Loucy (cell line): ENCODE results near the gene TNRC6C.

Source experiments
- H2AFZ ChIP-seq: fragments of 200-600 bp; sonication (generic); 2 replicates; pipeline ENCODE4 v1.6.0; 2016; ENCODE audit warnings: antibody characterized with exemption, mild to moderate bottlenecking, low read length, moderate library complexity
- H3F3A ChIP-seq: fragments of 200-600 bp; 2 replicates; pipeline ENCODE4 v1.6.0; 2016; ENCODE audit warnings: antibody characterized with exemption, low read depth, mild to moderate bottlenecking
- H3K27me3 ChIP-seq: fragments of 200-600 bp; sonication (generic); 2 replicates; pipeline ENCODE4 v1.6.1; 2014; ENCODE audit warnings: low read length, mild to moderate bottlenecking; ENCODE audit not compliant: insufficient read depth, poor library complexity, severe bottlenecking
- H3K36me3 ChIP-seq: fragments of 200-600 bp; sonication (generic); 2 replicates; pipeline ENCODE4 v1.6.1; 2016; ENCODE audit warnings: low read length; ENCODE audit not compliant: insufficient read depth
- H3K4me1 ChIP-seq: fragments of 200-600 bp; sonication (generic); 2 replicates; pipeline ENCODE4 v1.5.1; 2014; ENCODE audit warnings: low read length, mild to moderate bottlenecking; ENCODE audit not compliant: insufficient read depth, poor library complexity, severe bottlenecking
- H3K4me2 ChIP-seq: fragments of 200-600 bp; sonication (generic); 2 replicates; pipeline ENCODE4 v1.6.0; 2014; ENCODE audit warnings: antibody characterized with exemption, low read length, low read depth, mild to moderate bottlenecking; ENCODE audit not compliant: poor library complexity, severe bottlenecking
- H3K4me3 ChIP-seq: fragments of 200-600 bp; sonication (generic); 2 replicates; pipeline ENCODE4 v1.5.1; 2014; ENCODE audit warnings: low read length, mild to moderate bottlenecking, mixed read lengths; ENCODE audit not compliant: poor library complexity, severe bottlenecking
- H3K79me2 ChIP-seq: fragments of 200-600 bp; sonication (generic); 2 replicates; pipeline ENCODE4 v1.6.1; 2014; ENCODE audit warnings: low read length; ENCODE audit not compliant: insufficient read depth
- H3K9ac ChIP-seq: fragments of 200-600 bp; sonication (generic); 2 replicates; pipeline ENCODE4 v1.6.0; 2014; ENCODE audit warnings: mild to moderate bottlenecking, low read depth, low read length, moderate library complexity; ENCODE audit not compliant: poor library complexity, severe bottlenecking
- H3K9me2 ChIP-seq: fragments of 200-600 bp; sonication (generic); replicated peaks from 2 replicates; pipeline ENCODE4 v1.6.1; 2016; ENCODE audit warnings: low read depth, low read length, mixed read lengths
- H3K9me3 ChIP-seq: fragments of 200-600 bp; sonication (generic); 2 replicates; pipeline ENCODE4 v1.6.1; 2014; ENCODE audit warnings: mild to moderate bottlenecking, antibody characterized with exemption, low read length, low read depth; ENCODE audit not compliant: insufficient read depth
- H4K20me1 ChIP-seq: fragments of 200-600 bp; sonication (generic); 2 replicates; pipeline ENCODE4 v1.6.0; 2014; ENCODE audit warnings: antibody characterized with exemption, low read length, mild to moderate bottlenecking; ENCODE audit not compliant: insufficient read depth, poor library complexity, severe bottlenecking
- EZH2phosphoT487 ChIP-seq: fragments of 200-600 bp; IDR thresholded peaks from 2 replicates; pipeline ENCODE4 v1.6.1; 2018; ENCODE audit warnings: antibody characterized with exemption, mild to moderate bottlenecking, moderate library complexity, borderline replicate concordance
- TF ChIP-seq, protein P1 (sequence below): fragments of 200-600 bp; sonication (generic); conservative IDR thresholded peaks from 2 replicates; pipeline ENCODE4 v1.5.1; 2014; ENCODE audit warnings: mild to moderate bottlenecking, antibody characterized with exemption, low read length

TNRC6C gene

GRCh38 chr17:78146471-78146869, 188.0 kb downstream of the TNRC6C start:
- H3K9ac ChIP-seq = no peak overlapping the region
- no peak for TF ChIP-seq EZH2phosphoT487
- TF ChIP-seq, protein P1, sequence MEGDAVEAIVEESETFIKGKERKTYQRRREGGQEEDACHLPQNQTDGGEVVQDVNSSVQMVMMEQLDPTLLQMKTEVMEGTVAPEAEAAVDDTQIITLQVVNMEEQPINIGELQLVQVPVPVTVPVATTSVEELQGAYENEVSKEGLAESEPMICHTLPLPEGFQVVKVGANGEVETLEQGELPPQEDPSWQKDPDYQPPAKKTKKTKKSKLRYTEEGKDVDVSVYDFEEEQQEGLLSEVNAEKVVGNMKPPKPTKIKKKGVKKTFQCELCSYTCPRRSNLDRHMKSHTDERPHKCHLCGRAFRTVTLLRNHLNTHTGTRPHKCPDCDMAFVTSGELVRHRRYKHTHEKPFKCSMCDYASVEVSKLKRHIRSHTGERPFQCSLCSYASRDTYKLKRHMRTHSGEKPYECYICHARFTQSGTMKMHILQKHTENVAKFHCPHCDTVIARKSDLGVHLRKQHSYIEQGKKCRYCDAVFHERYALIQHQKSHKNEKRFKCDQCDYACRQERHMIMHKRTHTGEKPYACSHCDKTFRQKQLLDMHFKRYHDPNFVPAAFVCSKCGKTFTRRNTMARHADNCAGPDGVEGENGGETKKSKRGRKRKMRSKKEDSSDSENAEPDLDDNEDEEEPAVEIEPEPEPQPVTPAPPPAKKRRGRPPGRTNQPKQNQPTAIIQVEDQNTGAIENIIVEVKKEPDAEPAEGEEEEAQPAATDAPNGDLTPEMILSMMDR = no peak

GRCh38 chr17:78146881-78147280, 188.4 kb downstream of the TNRC6C start:
- Histone ChIP-seq H3K36me3 (no peaks in the 10 kb centered on the region), H2AFZ (no peak overlapping the region), H3F3A (no peaks in the 10 kb centered on the region), H3K79me2 (no peaks in the 10 kb centered on the region), H3K4me1 (no peaks in the 10 kb centered on the region), H3K9ac (no peak overlapping the region), H3K9me3 (no peaks in the 10 kb centered on the region), H4K20me1 (no peaks in the 10 kb centered on the region), H3K27me3 (no peaks in the 10 kb centered on the region), H3K4me2 (no peak overlapping the region), H3K4me3 (no peak overlapping the region), H3K9me2 (no peaks in the 10 kb centered on the region)
- TF ChIP-seq EZH2phosphoT487 = no peak
- TF ChIP-seq, protein P1 = no peak

More at GRCh38 chr17:78146471-78146869, 188.0 kb downstream of the TNRC6C start:
- Histone ChIP-seq H3K4me3 (no peak overlapping the region), H3F3A (no peaks in the 10 kb centered on the region), H3K4me1 (no peaks in the 10 kb centered on the region), H3K9me3 (no peaks in the 10 kb centered on the region), H4K20me1 (peaks cover 3% of the 10 kb centered on the region), H2AFZ (no peak overlapping the region), H3K79me2 (no peaks in the 10 kb centered on the region), H3K4me2 (no peak overlapping the region), H3K9me2 (no peaks in the 10 kb centered on the region), H3K36me3 (no peaks in the 10 kb centered on the region), H3K27me3 (no peaks in the 10 kb centered on the region)

- no peak overlapping the region for H2AFZ ChIP-seq
- no peaks in the 10 kb centered on the region for H3K9me3 ChIP-seq
- no peak overlapping the region for H3K4me3 ChIP-seq
- H3K4me2 ChIP-seq = no peak overlapping the region
- H3K4me1 ChIP-seq = no peaks in the 10 kb centered on the region
- H4K20me1 ChIP-seq = no peaks in the 10 kb centered on the region
- no peaks in the 10 kb centered on the region for H3F3A ChIP-seq
- TF ChIP-seq EZH2phosphoT487 = no peak
- TF ChIP-seq, protein P1 = no peak
- H3K9ac ChIP-seq = no peak overlapping the region
- no peaks in the 10 kb centered on the region for H3K27me3 ChIP-seq
- H3K36me3 ChIP-seq = no peaks in the 10 kb centered on the region
- no peaks in the 10 kb centered on the region for H3K79me2 ChIP-seq
- no peaks in the 10 kb centered on the region for H3K9me2 ChIP-seq
Measured at GRCh38 chr17:78147315-78147998, 189.0 kb downstream of the TNRC6C start.
